Measurements from ENCODE around the gene PCDHGA7.
"Not testable (repeated sequence)": the region's sequence is repeated elsewhere in the genome, so short reads cannot be mapped to it uniquely, and the experiment has no call there.

PCDHGA7 gene

DNA sequence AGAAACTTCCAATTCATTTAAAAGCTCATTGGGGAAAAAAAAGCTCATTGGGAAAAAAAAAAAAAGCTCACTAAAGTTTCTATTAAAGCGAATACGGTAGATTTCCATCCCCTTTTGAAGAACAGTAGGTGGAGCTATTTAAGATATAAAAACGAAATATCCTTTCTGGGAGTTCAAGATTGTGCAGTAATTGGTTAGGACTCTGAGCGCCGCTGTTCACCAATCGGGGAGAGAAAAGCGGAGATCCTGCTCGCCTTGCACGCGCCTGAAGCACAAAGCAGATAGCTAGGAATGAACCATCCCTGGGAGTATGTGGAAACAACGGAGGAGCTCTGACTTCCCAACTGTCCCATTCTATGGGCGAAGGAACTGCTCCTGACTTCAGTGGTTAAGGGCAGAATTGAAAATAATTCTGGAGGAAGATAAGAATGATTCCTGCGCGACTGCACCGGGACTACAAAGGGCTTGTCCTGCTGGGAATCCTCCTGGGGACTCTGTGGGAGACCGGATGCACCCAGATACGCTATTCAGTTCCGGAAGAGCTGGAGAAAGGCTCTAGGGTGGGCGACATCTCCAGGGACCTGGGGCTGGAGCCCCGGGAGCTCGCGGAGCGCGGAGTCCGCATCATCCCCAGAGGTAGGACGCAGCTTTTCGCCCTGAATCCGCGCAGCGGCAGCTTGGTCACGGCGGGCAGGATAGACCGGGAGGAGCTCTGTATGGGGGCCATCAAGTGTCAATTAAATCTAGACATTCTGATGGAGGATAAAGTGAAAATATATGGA lies 48.0 kb downstream of the PCDHGA7 start, which contains the start of gene PCDHGA12:
PCDHGA12 (plus strand) TSS at position 176 of the 782 bp plus-strand sequence; CDS start at position 429, 253 bp downstream.
- no peak for DNase-seq (ENCODE audit: low read depth in 2 of 2)

DNA sequence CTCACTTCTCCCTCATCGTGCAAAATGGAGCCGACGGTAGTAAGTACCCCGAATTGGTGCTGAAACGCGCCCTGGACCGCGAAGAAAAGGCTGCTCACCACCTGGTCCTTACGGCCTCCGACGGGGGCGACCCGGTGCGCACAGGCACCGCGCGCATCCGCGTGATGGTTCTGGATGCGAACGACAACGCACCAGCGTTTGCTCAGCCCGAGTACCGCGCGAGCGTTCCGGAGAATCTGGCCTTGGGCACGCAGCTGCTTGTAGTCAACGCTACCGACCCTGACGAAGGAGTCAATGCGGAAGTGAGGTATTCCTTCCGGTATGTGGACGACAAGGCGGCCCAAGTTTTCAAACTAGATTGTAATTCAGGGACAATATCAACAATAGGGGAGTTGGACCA lies 48.7 kb downstream of the PCDHGA7 start:
- DNase-seq (ENCODE audit: low read depth in 2 of 2), result no peak

DNA sequence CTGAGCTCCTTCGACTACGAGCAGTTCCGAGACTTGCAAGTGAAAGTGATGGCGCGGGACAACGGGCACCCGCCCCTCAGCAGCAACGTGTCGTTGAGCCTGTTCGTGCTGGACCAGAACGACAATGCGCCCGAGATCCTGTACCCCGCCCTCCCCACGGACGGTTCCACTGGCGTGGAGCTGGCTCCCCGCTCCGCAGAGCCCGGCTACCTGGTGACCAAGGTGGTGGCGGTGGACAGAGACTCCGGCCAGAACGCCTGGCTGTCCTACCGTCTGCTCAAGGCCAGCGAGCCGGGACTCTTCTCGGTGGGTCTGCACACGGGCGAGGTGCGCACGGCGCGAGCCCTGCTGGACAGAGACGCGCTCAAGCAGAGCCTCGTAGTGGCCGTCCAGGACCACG lies 49.8 kb downstream of the PCDHGA7 start:
- DNase-seq (ENCODE audit: low read depth in 2 of 2), result not testable (repeated sequence)

DNA sequence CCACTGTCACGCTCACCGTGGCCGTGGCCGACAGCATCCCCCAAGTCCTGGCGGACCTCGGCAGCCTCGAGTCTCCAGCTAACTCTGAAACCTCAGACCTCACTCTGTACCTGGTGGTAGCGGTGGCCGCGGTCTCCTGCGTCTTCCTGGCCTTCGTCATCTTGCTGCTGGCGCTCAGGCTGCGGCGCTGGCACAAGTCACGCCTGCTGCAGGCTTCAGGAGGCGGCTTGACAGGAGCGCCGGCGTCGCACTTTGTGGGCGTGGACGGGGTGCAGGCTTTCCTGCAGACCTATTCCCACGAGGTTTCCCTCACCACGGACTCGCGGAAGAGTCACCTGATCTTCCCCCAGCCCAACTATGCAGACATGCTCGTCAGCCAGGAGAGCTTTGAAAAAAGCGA lies 50.2 kb downstream of the PCDHGA7 start:
- not testable (repeated sequence) for DNase-seq (ENCODE audit: low read depth in 2 of 2)

DNA sequence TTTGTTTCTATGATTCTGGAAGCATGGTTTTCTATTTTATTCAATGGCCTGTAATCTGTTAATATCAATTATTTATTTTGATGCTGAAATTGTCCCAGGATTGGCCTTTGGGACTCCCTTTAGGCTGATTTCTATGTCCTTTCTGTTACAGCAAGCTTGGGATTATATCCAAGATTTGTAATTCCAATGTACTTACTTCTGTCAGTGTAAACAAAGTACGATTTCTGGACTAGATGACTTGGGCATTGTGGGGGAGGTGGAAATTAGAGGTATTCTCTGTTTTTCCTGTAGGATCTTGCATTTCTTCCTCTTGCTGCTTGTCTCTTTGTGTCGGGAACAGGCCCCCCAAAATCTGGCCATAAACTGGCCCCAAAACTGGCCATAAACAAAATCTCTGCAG lies 51.5 kb downstream of the PCDHGA7 start:
- DNase-seq (ENCODE audit: low read depth in 2 of 2), result no peak
